Ovary (tissue), 3 donors: Measurements from ENCODE around the gene TMEM134.

Experiments used
- CTCF ChIP-seq, 3 donors: fragments of 450-650 bp in 2 of 3; fragments of 200-600 bp in 1 of 3; IDR thresholded peaks; one replicate each; pipeline versions ENCODE4 v1.5.1 to v1.8.0; 2016 to 2022; ENCODE audit warnings: antibody characterized with exemption in 3 of 3, mild to moderate bottlenecking in 1 of 3
- EP300 ChIP-seq: sonication (generic); formaldehyde crosslinking; IDR thresholded peaks from one replicate; pipeline ENCODE4 v1.6.1; 2017; ENCODE audit warnings: antibody characterized with exemption
- POLR2A ChIP-seq: fragments of 450-650 bp; IDR thresholded peaks from one replicate; pipeline ENCODE4 v1.6.1; 2017; ENCODE audit warnings: antibody characterized with exemption, mild to moderate bottlenecking, moderate library complexity
- donor health status: DM: no; HTN: no; CAD: no.

- TF ChIP-seq CTCF (IDR thresholded peaks at IDR 0.05) (no peak), POLR2A (no peak), EP300 (no peak)
These were observed 30.7 kb downstream of the TMEM134 start for GRCh38 chr11:67438158-67438902.
